GM12878 (cell line): ENCODE measurements around the gene SLC25A48. TPM values are rescaled to one million over a fixed set of nuclear protein-coding genes. Genes with fewer than 3 reads are reported as not detected.

Experiments used
- ATAC-seq: fragments of 200-7000 bp; cut with Tn5 transposase; 3 replicates; pipeline ENCODE4 v1.9.1; 2020; ENCODE audit warnings: mild to moderate bottlenecking, moderate library complexity
- BruUV-seq: library from RNA; stranded (reverse); fragments of 400-500 nt; replicated peaks from 2 replicates; lab custom pipeline; 2021; lab: Mats Ljungman, UMichigan
- CTCF ChIA-PET: fragments of 300-600 bp; sonication (Branson Sonifier 250); formaldehyde crosslinking; extraction: SDS; loops from one replicate; lab custom pipeline; 2021; ENCODE audit warnings: inconsistent platforms; lab: Yijun Ruan, JAX
- POLR2A ChIA-PET: fragments of 350-600 bp; formaldehyde crosslinking; extraction: SDS; loops from one replicate; lab custom pipeline; 2021; ENCODE audit warnings: inconsistent platforms; lab: Charles Lee
- RAD21 ChIA-PET: fragments of 300-600 bp; sonication (Branson Sonifier 250); formaldehyde crosslinking; loops from one replicate; lab custom pipeline; 2023; ENCODE audit warnings: antibody characterized with exemption; ENCODE audit not compliant: unreplicated experiment; lab: Charles Lee
- SMC1A ChIA-PET: fragments of 300-600 bp; sonication (Branson Sonifier 250); formaldehyde crosslinking; loops from one replicate; lab custom pipeline; 2023; ENCODE audit not compliant: unreplicated experiment, uncharacterized antibody; lab: Charles Lee
- DNase-seq: peaks from one replicate; pipeline ENCODE4 v3.0.0-alpha.2; 2011; ENCODE audit warnings: low read depth, low spot score
- FAIRE-seq: peaks from 3 replicates; lab custom pipeline; 2011; peaks lifted over from hg19 to GRCh38; lab: Jason Lieb, UNC
- H2AFZ ChIP-seq: 2 replicates; pipeline ENCODE4 v1.6.0; 2011; ENCODE audit warnings: low read depth, low read length, control low read depth; ENCODE audit not compliant: control insufficient read depth
- H3K27ac ChIP-seq: 2 replicates; pipeline ENCODE4 v1.5.1; 2011; ENCODE audit warnings: control low read depth; ENCODE audit not compliant: control insufficient read depth, insufficient read depth
- H3K27me3 ChIP-seq, 2 experiments: replicated peaks in 1 of 2; 2 replicates each; pipeline versions ENCODE4 v1.6.0 to v1.6.1; 2011; ENCODE audit warnings: low read length in 1 of 2; ENCODE audit not compliant: control insufficient read depth in 2 of 2, insufficient read depth in 2 of 2
- H3K36me3 ChIP-seq, 2 experiments: 2 replicates each; pipeline ENCODE4 v1.5.1; 2011; ENCODE audit warnings: low read length in 1 of 2; ENCODE audit not compliant: control insufficient read depth in 2 of 2, insufficient read depth in 2 of 2
- H3K4me1 ChIP-seq: 2 replicates; pipeline ENCODE4 v1.6.1; 2011; ENCODE audit warnings: mild to moderate bottlenecking, low read length, moderate library complexity, mixed read lengths; ENCODE audit not compliant: control insufficient read depth, insufficient read depth
- H3K4me2 ChIP-seq: 2 replicates; pipeline ENCODE4 v1.6.0; 2011; ENCODE audit warnings: control low read depth; ENCODE audit not compliant: control insufficient read depth, insufficient read depth
- H3K4me3 ChIP-seq: fragments of 200-600 bp; sonication (generic); 2 replicates; pipeline ENCODE4 v1.5.1; 2016
- H3K79me2 ChIP-seq: 2 replicates; pipeline ENCODE4 v1.6.0; 2011; ENCODE audit warnings: low read length; ENCODE audit not compliant: control insufficient read depth, insufficient read depth
- H3K9ac ChIP-seq: 2 replicates; pipeline ENCODE4 v1.8.0; 2011; ENCODE audit warnings: low read length, control low read depth, mixed read lengths; ENCODE audit not compliant: control insufficient read depth, insufficient read depth
- H3K9me3 ChIP-seq: replicated peaks from 3 replicates; pipeline ENCODE4 v1.5.1; 2011; ENCODE audit warnings: mild to moderate bottlenecking, low read length; ENCODE audit not compliant: control insufficient read depth, insufficient read depth
- H4K20me1 ChIP-seq: 2 replicates; pipeline ENCODE4 v1.6.0; 2011; ENCODE audit not compliant: control insufficient read depth, insufficient read depth
- ASH2L ChIP-seq: fragments of 300-600, 200-600 bp; sonication (generic); IDR thresholded peaks from 2 replicates; pipeline ENCODE4 v1.6.1; 2017; ENCODE audit warnings: low read depth, mild to moderate bottlenecking, borderline replicate concordance
- CEBPZ ChIP-seq: fragments of 150-350 bp; IDR thresholded peaks from 2 replicates; pipeline ENCODE4 v1.6.1; 2016; ENCODE audit warnings: low read depth, low read length
- CREM ChIP-seq: IDR thresholded peaks from 2 replicates; pipeline ENCODE4 v1.6.1; 2014; ENCODE audit warnings: antibody characterized with exemption, low read depth
- ELK1 ChIP-seq: IDR thresholded peaks from 2 replicates; pipeline ENCODE4 v1.6.1; 2012; ENCODE audit warnings: low read depth, low read length, improper control_type of control experiment
- IRF4 ChIP-seq: IDR thresholded peaks from 2 replicates; pipeline ENCODE4 v1.6.1; 2011; ENCODE audit warnings: low read depth, low read length
- KDM1A ChIP-seq: fragments of 200-600 bp; sonication (generic); IDR thresholded peaks from 2 replicates; pipeline ENCODE4 v1.6.1; 2016; ENCODE audit warnings: borderline replicate concordance
- MAX ChIP-seq: IDR thresholded peaks from 2 replicates; pipeline ENCODE4 v1.6.1; 2012; ENCODE audit warnings: low read depth, low read length, improper control_type of control experiment
- MLLT1 ChIP-seq: fragments of 450-650 bp; IDR thresholded peaks from 2 replicates; pipeline ENCODE4 v1.6.1; 2016; ENCODE audit warnings: mild to moderate bottlenecking
- RAD51 ChIP-seq: fragments of 450-650 bp; IDR thresholded peaks from 2 replicates; pipeline ENCODE4 v1.6.1; 2016; ENCODE audit warnings: moderate library complexity, mild to moderate bottlenecking, inconsistent platforms
- REST ChIP-seq: IDR thresholded peaks from 2 replicates; pipeline ENCODE4 v1.6.1; 2012; ENCODE audit warnings: mild to moderate bottlenecking, low read depth, low read length
- SMAD5 ChIP-seq: IDR thresholded peaks from 2 replicates; pipeline ENCODE4 v1.6.1; 2016; ENCODE audit warnings: antibody characterized with exemption, low read depth
- SPI1 ChIP-seq: IDR thresholded peaks from 2 replicates; pipeline ENCODE4 v1.6.1; 2011; ENCODE audit warnings: low read depth, mild to moderate bottlenecking, low read length, moderate library complexity, borderline replicate concordance; ENCODE audit not compliant: insufficient read depth
- ZNF207 ChIP-seq: fragments of 450-650 bp; IDR thresholded peaks from 2 replicates; pipeline ENCODE4 v1.6.1; 2014; ENCODE audit warnings: antibody characterized with exemption, mild to moderate bottlenecking, borderline replicate concordance
- ZSCAN29 ChIP-seq: fragments of 450-650 bp; IDR thresholded peaks from 2 replicates; pipeline ENCODE4 v1.6.1; 2017; ENCODE audit warnings: mild to moderate bottlenecking, moderate library complexity
- WGBS: methylation state at CpG from one replicate; pipeline ENCODE4 v1.1.6; 2016; ENCODE audit warnings: low lambda C conversion rate; ENCODE audit not compliant: insufficient replicate concordance, insufficient coverage; ENCODE audit errors: missing lambda C conversion rate; 5-methylcytosine and 5-hydroxymethylcytosine counted together
- in situ Hi-C: fragments of 300-500 bp; cut with MboI; formaldehyde crosslinking; loops from 9 replicates; pipeline ENCODE4 v1.14.3; 2018; ENCODE audit warnings: mixed read lengths
- intact Hi-C: fragments of 100-400 bp; cut with micrococcal nuclease; formaldehyde crosslinking; loops from one replicate; pipeline ENCODE4 v1.14.2; 2022; ENCODE audit not compliant: unreplicated experiment
- polyA plus RNA-seq, 11 experiments: library from polyadenylated mRNA; depleted of rRNA in 4 of 11; unstranded in 6 of 11; stranded (reverse) in 5 of 11; fragments of >200 nt; fragmentation: Nextera tagmentation in 4 of 11; fragmentation: Illumina TruSeq in 1 of 11; extraction: Ambion mirVana in 4 of 11; extraction: Trizol in 1 of 11; gene quantifications; 1 replicate in 1 of 11; 2 replicates in 10 of 11; pipeline versions ENCODE4 v1.2.1 to v1.2.3, GENCODE V29; 2011 to 2016; ENCODE audit warnings: inconsistent platforms in 2 of 11, missing spikeins in 2 of 11, low read depth in 1 of 11
- total RNA-seq, 4 experiments: library from RNA; depleted of rRNA in 3 of 4; stranded (reverse); fragments of >200 nt in 3 of 4; fragmentation: Illumina TruSeq in 1 of 4; extraction: Trizol in 1 of 4; gene quantifications; 2 replicates each; pipeline versions ENCODE4 v1.2.1 to v1.2.3, GENCODE V29; 2013 to 2021

SLC25A48 gene
- total and polyA plus RNA-seq, 10 of the 15 experiments (the other 5 are each of a cell fraction or from before 2014, with no cell fraction given) = 0.06 TPM; not detected in 9

GRCh38 chr5:135847976-135848375 lies 13.5 kb downstream of the SLC25A48 start:
- CTCF ChIA-PET = no interaction called here
- no peaks in the 10 kb centered on the region for H3K4me1 ChIP-seq
- H3K79me2 ChIP-seq = no peaks in the 10 kb centered on the region
- RAD21 ChIA-PET = no interaction called here
- H3K27me3 ChIP-seq = peaks cover 0 to 1% of the 10 kb centered on the region in 2 experiments; a peak in 2 of 4 replicates
- no peak overlapping the region for H3K4me2 ChIP-seq
- no peak overlapping the region for H2AFZ ChIP-seq
- ATAC-seq (no peak), FAIRE-seq (no peak), DNase-seq (no peak)
- 39% methylated on average over 1 of the region's 1 CpG for WGBS
- no TSS peak for BruUV-seq
- no peak overlapping the region for H3K9ac ChIP-seq
- no peaks in the 10 kb centered on the region for H3K36me3 ChIP-seq
- SMC1A ChIA-PET = no interaction called here
- intact Hi-C loops = no loop called here
- POLR2A ChIA-PET = no interaction called here
- no peak overlapping the region for H3K27ac ChIP-seq
- no peak overlapping the region for H3K4me3 ChIP-seq
- no peaks in the 10 kb centered on the region for H4K20me1 ChIP-seq
- in situ Hi-C loops = no loop called here
- H3K9me3 ChIP-seq = no peaks in the 10 kb centered on the region
- TF ChIP-seq KDM1A (no peak), CREM (no peak), ZNF207 (no peak), IRF4 (no peak), ZSCAN29 (no peak), MLLT1 (no peak), SPI1 (no peak), MAX (no peak), ELK1 (no peak), RAD51 (no peak), REST (no peak), SMAD5 (no peak), ASH2L (no peak), CEBPZ (no peak)
